ENCODE data around the gene RASSF4.
A peak's percentile ranks its signal among the peaks of the same experiment; 100 is the strongest.

The RASSF4 gene

GRCh38 chr10:44976352-44977198 lies 17.0 kb downstream of the RASSF4 start:
- DNase-seq, result no peak

- DNase-seq, result no peak
Observed at GRCh38 chr10:44977287-44978212, 17.9 kb downstream of the RASSF4 start.

GRCh38 chr10:44978213-44978569 lies 18.6 kb downstream of the RASSF4 start:
- DNase-seq, result no peak

GRCh38 chr10:44978570-44979280 lies 19.1 kb downstream of the RASSF4 start, which contains the start of gene DEPP1:
Gene DEPP1, minus strand, starts transcription at chr10:44978809. Its CDS starts 779 bp downstream, at chr10:44978030.
- peak; percentile 91 for DNase-seq

- DNase-seq, result no peak
Observed at GRCh38 chr10:44979281-44980191, 19.9 kb downstream of the RASSF4 start.

- no peak for DNase-seq
Observed at GRCh38 chr10:44980309-44981171, 20.9 kb downstream of the RASSF4 start.

- peak; percentile 91 for DNase-seq
Observed at GRCh38 chr10:44981172-44982113, 21.8 kb downstream of the RASSF4 start.

- DNase-seq, result no peak
Observed at GRCh38 chr10:44982114-44982460, 22.5 kb downstream of the RASSF4 start.

- no peak for DNase-seq
Observed at GRCh38 chr10:44982496-44982895, 22.9 kb downstream of the RASSF4 start.

- DNase-seq, result no peak
Observed at GRCh38 chr10:44983066-44983894, 23.7 kb downstream of the RASSF4 start.

- no peak for DNase-seq
Observed at GRCh38 chr10:44983895-44984278, 24.3 kb downstream of the RASSF4 start.

- no peak for DNase-seq
Observed at GRCh38 chr10:44984671-44985101, 25.1 kb downstream of the RASSF4 start.

- peak; percentile 23 for DNase-seq
Observed at GRCh38 chr10:44985175-44985681, 25.6 kb downstream of the RASSF4 start.

GRCh38 chr10:44986179-44986578 lies 26.6 kb downstream of the RASSF4 start:
- no peak for DNase-seq

GRCh38 chr10:44986670-44987069 lies 27.1 kb downstream of the RASSF4 start:
- DNase-seq, result no peak

GRCh38 chr10:44988957-44989585 lies 29.5 kb downstream of the RASSF4 start:
- DNase-seq, result no peak

GRCh38 chr10:44989597-44990301 lies 30.1 kb downstream of the RASSF4 start:
- no peak for DNase-seq
